HepG2 (cell line): ENCODE results near the gene PDIA5. TPM values are rescaled to one million over a fixed set of nuclear protein-coding genes. Genes with fewer than 3 reads are reported as not detected.
A peak's percentile ranks its signal among the peaks of the same experiment; 100 is the strongest.

ENCODE experiments used
- BRF2 ChIP-seq: sonication (generic); formaldehyde crosslinking; IDR thresholded peaks from 2 replicates; pipeline ENCODE4 v1.8.1; 2022; ENCODE audit warnings: mild to moderate bottlenecking, missing genetic modification reagents
- EZH2 ChIP-seq: conservative IDR thresholded peaks from 2 replicates; pipeline ENCODE4 v1.6.1; 2012; ENCODE audit warnings: mild to moderate bottlenecking, low read depth, low read length, moderate library complexity
- GABPB1 ChIP-seq: IDR thresholded peaks from 2 replicates; pipeline ENCODE4 v1.6.1; 2016; ENCODE audit warnings: mild to moderate bottlenecking, missing genetic modification reagents, moderate library complexity, missing compliant biosample characterization
- GPN1 ChIP-seq: sonication (generic); formaldehyde crosslinking; IDR thresholded peaks from 2 replicates; pipeline ENCODE4 v1.5.1; 2020; ENCODE audit warnings: missing genetic modification reagents, borderline replicate concordance
- MYC ChIP-seq: sonication (generic); formaldehyde crosslinking; IDR thresholded peaks from 2 replicates; pipeline ENCODE4 v1.9.0; 2021; ENCODE audit warnings: missing genetic modification reagents, borderline replicate concordance
- RARA ChIP-seq: IDR thresholded peaks from 2 replicates; pipeline ENCODE4 v1.6.1; 2016; ENCODE audit warnings: missing genetic modification reagents, missing compliant biosample characterization
- RFX5 ChIP-seq: IDR thresholded peaks from 2 replicates; pipeline ENCODE4 v1.6.1; 2011; ENCODE audit warnings: low read depth, low read length, improper control_type of control experiment
- THAP9 ChIP-seq: sonication (generic); formaldehyde crosslinking; IDR thresholded peaks from 2 replicates; pipeline ENCODE4; 2020; ENCODE audit warnings: missing genetic modification reagents, mild to moderate bottlenecking, borderline replicate concordance
- ZBTB25 ChIP-seq: IDR thresholded peaks from 2 replicates; pipeline ENCODE4 v1.6.1; 2018; ENCODE audit warnings: missing genetic modification reagents
- ZNF205 ChIP-seq: IDR thresholded peaks from 2 replicates; pipeline ENCODE4 v1.6.1; 2018; ENCODE audit warnings: missing biosample characterization, missing genetic modification reagents
- ZNF280B ChIP-seq: sonication (generic); formaldehyde crosslinking; IDR thresholded peaks from 2 replicates; pipeline ENCODE4 v1.5.0; 2020; ENCODE audit warnings: missing genetic modification reagents, mild to moderate bottlenecking, borderline replicate concordance
- ZNF280D ChIP-seq: sonication (generic); formaldehyde crosslinking; IDR thresholded peaks from 2 replicates; pipeline ENCODE4 v1.5.1; 2020; ENCODE audit warnings: mild to moderate bottlenecking, missing genetic modification reagents
- ZNF317 ChIP-seq: sonication (generic); formaldehyde crosslinking; IDR thresholded peaks from 2 replicates; pipeline ENCODE4 v1.5.0; 2020; ENCODE audit warnings: mild to moderate bottlenecking, missing genetic modification reagents
- ZNF556 ChIP-seq: sonication (generic); formaldehyde crosslinking; IDR thresholded peaks from 2 replicates; pipeline ENCODE4 v1.4.0; 2020; ENCODE audit warnings: mild to moderate bottlenecking, missing genetic modification reagents, borderline replicate concordance
- ZNF574 ChIP-seq: sonication (generic); formaldehyde crosslinking; IDR thresholded peaks from 2 replicates; pipeline ENCODE4 v1.4.0; 2020; ENCODE audit warnings: missing genetic modification reagents
- polyA plus RNA-seq, 8 experiments: library from polyadenylated mRNA; depleted of rRNA in 3 of 8; stranded (reverse) in 7 of 8; unstranded in 1 of 8; fragments of >200 nt; fragmentation: Illumina TruSeq in 4 of 8; extraction: Trizol in 4 of 8; gene quantifications; 2 replicates each; pipeline versions ENCODE4 v1.2.1 to v1.2.3, GENCODE V29; 2011 to 2016; ENCODE audit warnings: low read depth in 4 of 8, missing spikeins in 1 of 8, mixed read lengths in 1 of 8; ENCODE audit not compliant: insufficient read depth in 1 of 8
- total RNA-seq, 5 experiments: library from RNA; depleted of rRNA; stranded (reverse); fragments of >200 nt; fragmentation: Illumina TruSeq; extraction: Trizol; gene quantifications; 2 replicates each; pipeline ENCODE4 v1.2.3, GENCODE V29; 2016; ENCODE audit warnings: low read depth in 1 of 5

PDIA5 gene
- total and polyA plus RNA-seq, 2 of the 13 experiments (the other 11 are each of a cell fraction or from before 2014, with no cell fraction given), result 51.3 to 74.3 TPM

GRCh38 chr3:123026565-123027291 is 40.1 kb upstream of the PDIA5 start (continued):
- no peak; the same call in 1 of the 2 replicates for TF ChIP-seq GABPB1 (CRISPR knock-in tag)
- TF ChIP-seq ZNF556 (CRISPR knock-in tag), result no peak
- no peak for TF ChIP-seq ZNF280D (CRISPR knock-in tag)
- no peak for TF ChIP-seq MYC
- no peak for TF ChIP-seq ZNF205
- TF ChIP-seq ZNF574 (CRISPR knock-in tag), result peak; percentile 20; the same call in 1 of the 2 replicates
- TF ChIP-seq ZNF317 (CRISPR knock-in tag), result no peak
- TF ChIP-seq RARA (CRISPR knock-in tag), result no peak
- TF ChIP-seq THAP9 (CRISPR knock-in tag), result peak; percentile 20; the same call in 1 of the 2 replicates
- TF ChIP-seq BRF2 (CRISPR knock-in tag), result no peak
- TF ChIP-seq ZBTB25 (CRISPR knock-in tag), result no peak
- no peak for TF ChIP-seq RFX5
- no peak for TF ChIP-seq GPN1 (CRISPR knock-in tag)
- TF ChIP-seq ZNF280B, result 0 out of 2 replicates have a peak, but pooled peaks have one; percentile 51
- peak; percentile 79; the same call in 1 of the 2 replicates for TF ChIP-seq EZH2
